K562 (cell line): ENCODE measurements around the gene SERTAD1. TPM values are rescaled to one million over a fixed set of nuclear protein-coding genes. Genes with fewer than 3 reads are reported as not detected.

ENCODE experiments used
- CBX5 ChIP-seq: IDR thresholded peaks from 2 replicates; pipeline ENCODE4 v1.6.1; 2014; ENCODE audit warnings: low read depth, borderline replicate concordance
- EP400 ChIP-seq: fragments of 450-650 bp; IDR thresholded peaks from 2 replicates; pipeline ENCODE4 v1.6.1; 2017; ENCODE audit warnings: antibody characterized with exemption, mild to moderate bottlenecking, moderate library complexity
- FOSL1 ChIP-seq: fragments of 200-800 bp; sonication (Bioruptor generic); conservative IDR thresholded peaks from 2 replicates; pipeline ENCODE4 v1.6.1; 2016; ENCODE audit warnings: missing genetic modification characterization, missing compliant biosample characterization
- HDGF ChIP-seq: fragments of 450-650 bp; IDR thresholded peaks from 2 replicates; pipeline ENCODE4 v1.6.1; 2016
- HNRNPL ChIP-seq: fragments of 200-400 bp; formaldehyde crosslinking; IDR thresholded peaks from 2 replicates; pipeline ENCODE4 v1.6.1; 2017; ENCODE audit warnings: low read depth, mild to moderate bottlenecking, low read length
- ILF3 ChIP-seq: fragments of 450-650 bp; IDR thresholded peaks from 2 replicates; pipeline ENCODE4 v1.6.1; 2018; ENCODE audit warnings: antibody characterized with exemption, mild to moderate bottlenecking, moderate library complexity, borderline replicate concordance
- IRF2 ChIP-seq: sonication (generic); formaldehyde crosslinking; IDR thresholded peaks from 2 replicates; pipeline ENCODE4 v1.8.1; 2022; ENCODE audit warnings: mild to moderate bottlenecking, missing genetic modification reagents
- IRF9 ChIP-seq: fragments of 450-650 bp; IDR thresholded peaks from 2 replicates; pipeline ENCODE4 v1.6.1; 2016; ENCODE audit warnings: missing biosample characterization, missing genetic modification characterization
- JUND ChIP-seq, 2 experiments: IDR thresholded peaks; 2 replicates in 1 of 2; 3 replicates in 1 of 2; pipeline ENCODE4 v1.6.1; 2011; ENCODE audit warnings: borderline replicate concordance in 2 of 2, low read depth in 2 of 2, low read length in 2 of 2, improper control_type of control experiment in 1 of 2, missing biosample characterization in 1 of 2, missing genetic modification characterization in 1 of 2, missing genetic modification reagents in 1 of 2
- MTA2 ChIP-seq: fragments of 450-650 bp; IDR thresholded peaks from 2 replicates; pipeline ENCODE4 v1.6.1; 2016; ENCODE audit warnings: low read depth
- NBN ChIP-seq: fragments of 450-650 bp; IDR thresholded peaks from 2 replicates; pipeline ENCODE4 v1.6.1; 2016; ENCODE audit warnings: low read depth, mild to moderate bottlenecking
- NFRKB ChIP-seq: fragments of 450-650 bp; IDR thresholded peaks from 2 replicates; pipeline ENCODE4 v1.6.1; 2016; ENCODE audit warnings: low read depth
- POLR2A ChIP-seq: fragments of 450-650 bp; conservative IDR thresholded peaks from 2 replicates; pipeline ENCODE4 v1.6.1; 2016
- POLR3G ChIP-seq: IDR thresholded peaks from 2 replicates; pipeline ENCODE4 v1.6.1; 2011; ENCODE audit not compliant: insufficient read length, insufficient replicate concordance; ENCODE audit errors: extremely low read depth
- PRDM10 ChIP-seq: fragments of 450-650 bp; IDR thresholded peaks from 2 replicates; pipeline ENCODE4 v1.6.1; 2018; ENCODE audit not compliant: partially characterized antibody
- SMARCA4 ChIP-seq: fragments of 450-650 bp; IDR thresholded peaks from 2 replicates; pipeline ENCODE4 v1.6.1; 2016
- SREBF1 ChIP-seq: fragments of 150-350 bp; IDR thresholded peaks from 2 replicates; pipeline ENCODE4 v1.6.1; 2014; ENCODE audit warnings: antibody characterized with exemption, low read depth, low read length, borderline replicate concordance
- TAF1 ChIP-seq: IDR thresholded peaks from 2 replicates; pipeline ENCODE4 v1.6.1; 2011; ENCODE audit warnings: mild to moderate bottlenecking, low read length, moderate library complexity; ENCODE audit not compliant: insufficient read depth, control insufficient read depth, severe bottlenecking; ENCODE audit errors: extremely low read depth
- UBTF ChIP-seq, 2 experiments: IDR thresholded peaks; 2 replicates each; pipeline ENCODE4 v1.6.1; 2012; ENCODE audit warnings: improper control_type of control experiment in 2 of 2, low read depth in 2 of 2, low read length in 2 of 2, borderline replicate concordance in 1 of 2
- ZKSCAN8 ChIP-seq: fragments of 200-800 bp; sonication (Bioruptor generic); IDR thresholded peaks from 2 replicates; pipeline ENCODE4 v1.6.1; 2016; ENCODE audit warnings: missing genetic modification characterization, missing compliant biosample characterization
- ZNF431 ChIP-seq: sonication (generic); formaldehyde crosslinking; IDR thresholded peaks from 2 replicates; pipeline ENCODE4 v1.8.0; 2022; ENCODE audit warnings: mild to moderate bottlenecking, missing genetic modification reagents
- polyA plus RNA-seq, 8 experiments: library from polyadenylated mRNA; depleted of rRNA in 4 of 8; stranded (reverse) in 5 of 8; unstranded in 3 of 8; fragments of >200 nt; fragmentation: Nextera tagmentation in 2 of 8; fragmentation: Illumina TruSeq in 1 of 8; extraction: Ambion mirVana in 2 of 8; extraction: Trizol in 1 of 8; gene quantifications; 2 replicates each; pipeline versions ENCODE4 v1.2.1 to v1.2.3, GENCODE V29; 2011 to 2014; ENCODE audit warnings: inconsistent platforms in 1 of 8, missing spikeins in 1 of 8
- total RNA-seq, 7 experiments: library from RNA; depleted of rRNA in 6 of 7; stranded (reverse); fragments of >200 nt in 6 of 7; fragmentation: Illumina TruSeq in 2 of 7; extraction: Trizol in 2 of 7; gene quantifications; 2 replicates each; pipeline versions ENCODE4 v1.2.1 to v1.2.3, GENCODE V29; 2011 to 2021; ENCODE audit warnings: low replicate concordance in 1 of 7

The SERTAD1 gene
- total and polyA plus RNA-seq, 9 of the 15 experiments (the other 6 are each of a cell fraction or from before 2014, with no cell fraction given) = 0.15 to 8.7 (median 4.9) TPM

GRCh38 chr19:40433391-40434216 is 7.8 kb upstream of the SERTAD1 start (continued):
- TF ChIP-seq TAF1 = peak; percentile 75
- TF ChIP-seq SMARCA4 = no peak
- no peak for TF ChIP-seq SREBF1
- no peak for TF ChIP-seq ZKSCAN8
- TF ChIP-seq IRF9 (tag) = 0 out of 2 replicates have a peak, but pooled peaks have one; percentile 11
- peak; percentile 91 for TF ChIP-seq HNRNPL
- peak; percentile 21 for TF ChIP-seq NBN
- peak; percentile 13; the same call in 1 of the 2 replicates for TF ChIP-seq EP400
- peak; percentile 93 to 99; a peak in 3 of 4 replicates for TF ChIP-seq UBTF (IDR thresholded peaks at IDR 0.05; ENCODE audit: borderline replicate concordance in 1 of 2, low read depth in 2 of 2, low read length in 2 of 2)
- TF ChIP-seq POLR3G = no peak
- TF ChIP-seq ZNF431 = no peak
- peak; percentile 97 for TF ChIP-seq NFRKB
- peak; percentile 33 for TF ChIP-seq PRDM10
- TF ChIP-seq IRF2 (CRISPR knock-in tag) = no peak
- TF ChIP-seq CBX5 = no peak
- TF ChIP-seq POLR2A = peak; percentile 79
- TF ChIP-seq FOSL1 (tag) = peak; percentile 39; the same call in 1 of the 2 replicates
- no peak for TF ChIP-seq ILF3
- TF ChIP-seq MTA2 = no peak
- peak; percentile 72; the same call in 1 of the 2 replicates for TF ChIP-seq HDGF
- peak; percentile 3; the same call in 1 of the 2 replicates for TF ChIP-seq JUND (IDR thresholded peaks at IDR 0.05; ENCODE audit: borderline replicate concordance, low read depth, low read length)
- TF ChIP-seq JUND (tag; IDR thresholded peaks at IDR 0.05; ENCODE audit: borderline replicate concordance, low read depth, low read length) = 0 out of 3 replicates have a peak, but pooled peaks have one; percentile 12
